Measurements from ENCODE around the gene SLC29A4.

DNA sequence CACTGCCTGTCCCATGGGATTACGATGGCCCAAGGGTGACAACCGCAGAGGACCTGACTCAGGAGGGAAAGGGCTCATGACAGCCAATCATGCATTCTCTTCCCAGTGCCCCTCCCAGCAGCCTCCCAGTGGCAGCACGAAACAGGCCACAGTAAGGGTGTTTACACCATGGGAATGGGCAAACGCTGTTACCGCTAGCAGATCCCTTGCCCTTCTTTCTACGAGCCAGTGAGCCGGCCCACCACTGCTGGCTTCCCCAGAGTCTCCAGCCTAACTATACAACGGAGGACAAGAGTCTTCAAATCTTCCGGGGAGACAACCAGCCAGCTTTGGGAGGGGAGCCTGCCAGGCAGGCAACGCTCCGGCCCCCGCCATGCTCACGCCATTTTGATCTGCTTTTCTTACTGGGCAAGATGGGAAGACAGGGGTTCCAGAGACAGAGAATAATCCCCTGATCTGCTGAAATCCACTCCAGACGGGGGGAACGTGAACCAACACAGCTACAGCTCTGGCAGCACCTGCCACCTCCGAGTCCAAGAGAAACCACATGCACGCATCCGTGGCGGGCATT, 69.8 kb downstream of the SLC29A4 start:
- no peak for TF ChIP-seq POLR2A (IDR thresholded peaks at IDR 0.05)
- TF ChIP-seq, protein P1, sequence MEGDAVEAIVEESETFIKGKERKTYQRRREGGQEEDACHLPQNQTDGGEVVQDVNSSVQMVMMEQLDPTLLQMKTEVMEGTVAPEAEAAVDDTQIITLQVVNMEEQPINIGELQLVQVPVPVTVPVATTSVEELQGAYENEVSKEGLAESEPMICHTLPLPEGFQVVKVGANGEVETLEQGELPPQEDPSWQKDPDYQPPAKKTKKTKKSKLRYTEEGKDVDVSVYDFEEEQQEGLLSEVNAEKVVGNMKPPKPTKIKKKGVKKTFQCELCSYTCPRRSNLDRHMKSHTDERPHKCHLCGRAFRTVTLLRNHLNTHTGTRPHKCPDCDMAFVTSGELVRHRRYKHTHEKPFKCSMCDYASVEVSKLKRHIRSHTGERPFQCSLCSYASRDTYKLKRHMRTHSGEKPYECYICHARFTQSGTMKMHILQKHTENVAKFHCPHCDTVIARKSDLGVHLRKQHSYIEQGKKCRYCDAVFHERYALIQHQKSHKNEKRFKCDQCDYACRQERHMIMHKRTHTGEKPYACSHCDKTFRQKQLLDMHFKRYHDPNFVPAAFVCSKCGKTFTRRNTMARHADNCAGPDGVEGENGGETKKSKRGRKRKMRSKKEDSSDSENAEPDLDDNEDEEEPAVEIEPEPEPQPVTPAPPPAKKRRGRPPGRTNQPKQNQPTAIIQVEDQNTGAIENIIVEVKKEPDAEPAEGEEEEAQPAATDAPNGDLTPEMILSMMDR (IDR thresholded peaks at IDR 0.05) = no peak

Data from heart left ventricle (tissue), 13 donors.